CD4-positive, alpha-beta T cell (primary cell): ENCODE results near the gene TRAK2. TPM values are rescaled to one million over a fixed set of nuclear protein-coding genes. Genes with fewer than 3 reads are reported as not detected.

Experiments
- ATAC-seq: fragments of 200-7000 bp; cut with Tn5 transposase; one replicate; pipeline ENCODE4 v1.10.0; 2022; ENCODE audit warnings: mild to moderate bottlenecking; ENCODE audit not compliant: poor library complexity
- CTCF ChIA-PET: fragments of 350-600 bp; sonication (Branson Sonifier 250); formaldehyde crosslinking; loops from one replicate; lab custom pipeline; 2021; ENCODE audit warnings: antibody characterized with exemption, inconsistent platforms; lab: Charles Lee
- POLR2A ChIA-PET: fragments of 350-600 bp; sonication (Branson Sonifier 250); formaldehyde crosslinking; loops from one replicate; lab custom pipeline; 2021; ENCODE audit warnings: antibody characterized with exemption, inconsistent platforms; lab: Charles Lee
- DNase-seq, 14 experiments: peaks; one replicate each; pipeline ENCODE4 v3.0.0-alpha.2; 2013 to 2020; ENCODE audit warnings: mixed read lengths in 2 of 14
- H3K27ac ChIP-seq, 2 donors: one replicate each; pipeline versions ENCODE4 v1.5.1 to v1.7.0; 2013; ENCODE audit warnings: low read length in 2 of 2, low read depth in 1 of 2, mild to moderate bottlenecking in 1 of 2
- H3K27me3 ChIP-seq, 2 experiments: 1 replicate in 1 of 2; 2 replicates in 1 of 2; pipeline versions ENCODE4 v1.6.1 to v1.7.0; 2013; ENCODE audit warnings: low read length in 2 of 2, control low read depth in 1 of 2, mild to moderate bottlenecking in 1 of 2, moderate library complexity in 1 of 2; ENCODE audit not compliant: insufficient read depth in 2 of 2, control insufficient read depth in 1 of 2
- H3K36me3 ChIP-seq: one replicate; pipeline ENCODE4 v1.6.1; 2013; ENCODE audit warnings: low read length, control low read depth; ENCODE audit not compliant: insufficient read depth
- H3K4me1 ChIP-seq: one replicate; pipeline ENCODE4 v1.6.1; 2013; ENCODE audit warnings: low read length, control low read depth; ENCODE audit not compliant: insufficient read depth
- H3K4me3 ChIP-seq: one replicate; pipeline ENCODE4 v1.5.1; 2013; ENCODE audit warnings: mild to moderate bottlenecking, low read length, moderate library complexity
- H3K9me3 ChIP-seq, 2 experiments: 1 replicate in 1 of 2; 2 replicates in 1 of 2; pipeline versions ENCODE4 v1.6.1 to v1.7.0; 2013; ENCODE audit warnings: low read length in 2 of 2, mild to moderate bottlenecking in 2 of 2, control low read depth in 1 of 2, moderate library complexity in 1 of 2; ENCODE audit not compliant: control insufficient read depth in 1 of 2, insufficient read depth in 1 of 2
- H3K27ac Mint-ChIP-seq: one replicate; pipeline ENCODE4 v1.8.0; 2020; ENCODE audit warnings: mixed read lengths
- H3K27me3 Mint-ChIP-seq: one replicate; pipeline ENCODE4 v1.8.0; 2021; ENCODE audit warnings: mixed read lengths
- H3K36me3 Mint-ChIP-seq: one replicate; pipeline ENCODE4 v1.8.0; 2021; ENCODE audit warnings: low read depth, mixed read lengths
- H3K4me1 Mint-ChIP-seq: one replicate; pipeline ENCODE4 v1.8.0; 2021; ENCODE audit warnings: low read depth, mixed read lengths
- H3K4me3 Mint-ChIP-seq: one replicate; pipeline ENCODE4 v1.8.0; 2020; ENCODE audit warnings: mild to moderate bottlenecking, mixed read lengths
- H3K9me3 Mint-ChIP-seq: one replicate; pipeline ENCODE4 v1.8.0; 2020; ENCODE audit warnings: mixed read lengths
- CTCF ChIP-seq: fragments of 200-600 bp; IDR thresholded peaks from one replicate; pipeline ENCODE4 v1.8.0; 2022; ENCODE audit warnings: antibody characterized with exemption, mild to moderate bottlenecking
- intact Hi-C, 2 experiments: fragments of 100-400 bp; cut with DNase I in 1 of 2; cut with micrococcal nuclease in 1 of 2; formaldehyde crosslinking; loops; one replicate each; pipeline versions ENCODE4 v1.15.1 to v1.9.0; 2023 to 2025; cut with DNase I, micrococcal nuclease
- total RNA-seq, 174 experiments: library from RNA in 2 of 174; stranded (reverse) in 2 of 174; gene quantifications; one replicate each; pipeline ENCODE4 v1.2.3 and lab custom pipeline; 2021 to 2026

TRAK2 gene
- total RNA-seq, 2 experiments from 2014 or later = 32.5 to 35.6 TPM

- H3K4me3 Mint-ChIP-seq = no peak overlapping the region
- no peaks in the 10 kb centered on the region for H3K9me3 Mint-ChIP-seq
- POLR2A ChIA-PET = no interaction called here
- Histone ChIP-seq H3K9me3 (no peaks in the 10 kb centered on the region), H3K27me3 (no peaks in the 10 kb centered on the region), H3K27ac (no peak overlapping the region), H3K36me3 (peaks cover 12% of the 10 kb centered on the region), H3K4me3 (no peak overlapping the region), H3K4me1 (no peaks in the 10 kb centered on the region)
- intact Hi-C loops = no loop called here
- no peaks in the 10 kb centered on the region for H3K4me1 Mint-ChIP-seq
- CTCF ChIA-PET = no interaction called here
- TF ChIP-seq CTCF = no peak
- H3K27me3 Mint-ChIP-seq = no peaks in the 10 kb centered on the region
- H3K36me3 Mint-ChIP-seq = peaks cover 28% of the 10 kb centered on the region
- DNase-seq (no peak), ATAC-seq (no peak)
- no peak overlapping the region for H3K27ac Mint-ChIP-seq
These were observed 101.7 kb downstream of the TRAK2 start for GRCh38 chr2:201349601-201350000.

- ATAC-seq (no peak), DNase-seq (no peak)
- no peaks in the 10 kb centered on the region for H3K4me1 ChIP-seq
- intact Hi-C loops = no loop called here
- Mint-ChIP-seq H3K27ac (no peak overlapping the region), H3K36me3 (peaks cover 37% of the 10 kb centered on the region), H3K9me3 (no peaks in the 10 kb centered on the region), H3K4me1 (no peaks in the 10 kb centered on the region), H3K27me3 (no peaks in the 10 kb centered on the region), H3K4me3 (no peak overlapping the region)
- no peaks in the 10 kb centered on the region for H3K9me3 ChIP-seq
- H3K36me3 ChIP-seq = peaks cover 12% of the 10 kb centered on the region
- ChIA-PET CTCF (interaction anchor here (1.1 kb wide), 1 partner anchor 15 kb away, joined by 3 read pairs; no protein-coding TSS in a partner anchor), POLR2A (no interaction called here)
- no peaks in the 10 kb centered on the region for H3K27me3 ChIP-seq
- no peak overlapping the region for H3K27ac ChIP-seq
- TF ChIP-seq CTCF = no peak
- no peak overlapping the region for H3K4me3 ChIP-seq
These were observed 102.5 kb downstream of the TRAK2 start for GRCh38 chr2:201348758-201349157.

- DNase-seq (no peak), ATAC-seq (no peak)
- Mint-ChIP-seq H3K36me3 (peaks cover 53% of the 10 kb centered on the region), H3K4me3 (no peak overlapping the region), H3K27me3 (no peaks in the 10 kb centered on the region), H3K9me3 (no peaks in the 10 kb centered on the region), H3K4me1 (peaks cover 6% of the 10 kb centered on the region), H3K27ac (no peak overlapping the region)
- intact Hi-C loops = no loop called here
- H3K4me3 ChIP-seq = no peak overlapping the region
- no peak for TF ChIP-seq CTCF
- H3K9me3 ChIP-seq = no peaks in the 10 kb centered on the region
- H3K27me3 ChIP-seq = no peaks in the 10 kb centered on the region
- ChIA-PET CTCF (no interaction called here), POLR2A (no interaction called here)
- no peak overlapping the region for H3K27ac ChIP-seq
- H3K36me3 ChIP-seq = peaks cover 18% of the 10 kb centered on the region
- H3K4me1 ChIP-seq = no peaks in the 10 kb centered on the region
These were observed 104.1 kb downstream of the TRAK2 start for GRCh38 chr2:201347138-201347537.
